KBM-7 (cell line): Measurements from ENCODE around the gene PDE4A.
A peak's percentile ranks its signal among the peaks of the same experiment; 100 is the strongest.

ENCODE experiments used
- DNase-seq: peaks from one replicate; pipeline ENCODE4 v3.0.0-alpha.2; 2015
- in situ Hi-C: fragments of 300-500 bp; cut with MboI; formaldehyde crosslinking; loops from 2 replicates; pipeline ENCODE4 v1.14.3; 2020; ENCODE audit warnings: low sequenced_read_pairs, low pct_unique_long_range_greater_than_20kb, mixed read lengths

PDE4A gene

DNA sequence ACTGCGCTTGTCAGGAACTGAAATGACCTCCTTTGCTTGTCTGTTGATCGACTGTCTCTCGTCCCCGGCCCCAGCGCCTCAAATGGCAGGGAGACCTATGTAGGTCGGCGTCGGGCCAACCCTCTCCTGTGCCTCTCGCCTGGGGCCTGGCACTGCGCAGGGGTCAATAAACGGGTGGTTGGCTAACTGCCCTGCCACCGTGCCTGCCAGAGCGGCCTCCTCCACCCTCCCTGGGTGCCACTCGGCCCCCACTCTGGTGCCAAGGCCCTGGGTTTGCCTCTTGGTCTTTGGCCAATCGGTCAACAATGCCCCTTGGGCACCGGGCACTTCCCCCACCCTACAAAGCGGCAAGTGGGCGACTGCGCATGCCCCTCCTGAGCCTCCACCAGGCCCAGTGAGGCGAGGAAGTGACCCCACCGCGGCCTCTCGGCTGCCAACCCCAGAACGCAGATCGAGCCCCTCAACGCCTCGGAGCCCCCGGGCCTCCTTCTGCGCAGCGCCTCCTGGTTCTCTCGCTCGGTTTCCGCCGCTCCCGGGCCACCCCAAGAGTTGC, 81.7 kb downstream of the PDE4A start:
- in situ Hi-C loops: no loop called here
- DNase-seq: peak; percentile 49

DNA sequence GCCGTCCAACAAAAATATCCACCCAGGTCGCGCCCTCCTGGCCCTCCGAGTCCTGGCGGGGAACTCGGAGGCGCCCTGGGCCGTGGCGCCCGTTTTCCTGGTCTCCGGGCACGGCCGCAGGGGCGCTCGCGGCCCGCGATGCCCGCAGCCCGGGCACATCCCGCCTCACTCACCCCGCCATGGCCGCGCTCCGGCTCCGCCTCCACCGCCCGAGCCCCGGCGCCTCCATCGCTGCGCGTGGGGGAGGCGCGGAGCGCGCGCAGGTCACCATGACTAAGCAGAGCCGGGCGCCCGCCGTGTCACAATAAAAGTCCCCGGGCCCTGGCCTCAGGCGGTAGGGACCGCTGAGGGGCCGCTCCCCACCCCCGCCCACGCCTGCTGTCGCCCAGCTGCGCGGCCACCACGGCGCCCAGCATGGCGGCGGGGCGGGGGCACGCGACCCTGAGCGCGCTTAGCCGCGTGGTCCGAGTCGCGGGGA, 82.2 kb downstream of the PDE4A start:
- peak; percentile 93 for DNase-seq
- in situ Hi-C loops: no loop called here

DNA sequence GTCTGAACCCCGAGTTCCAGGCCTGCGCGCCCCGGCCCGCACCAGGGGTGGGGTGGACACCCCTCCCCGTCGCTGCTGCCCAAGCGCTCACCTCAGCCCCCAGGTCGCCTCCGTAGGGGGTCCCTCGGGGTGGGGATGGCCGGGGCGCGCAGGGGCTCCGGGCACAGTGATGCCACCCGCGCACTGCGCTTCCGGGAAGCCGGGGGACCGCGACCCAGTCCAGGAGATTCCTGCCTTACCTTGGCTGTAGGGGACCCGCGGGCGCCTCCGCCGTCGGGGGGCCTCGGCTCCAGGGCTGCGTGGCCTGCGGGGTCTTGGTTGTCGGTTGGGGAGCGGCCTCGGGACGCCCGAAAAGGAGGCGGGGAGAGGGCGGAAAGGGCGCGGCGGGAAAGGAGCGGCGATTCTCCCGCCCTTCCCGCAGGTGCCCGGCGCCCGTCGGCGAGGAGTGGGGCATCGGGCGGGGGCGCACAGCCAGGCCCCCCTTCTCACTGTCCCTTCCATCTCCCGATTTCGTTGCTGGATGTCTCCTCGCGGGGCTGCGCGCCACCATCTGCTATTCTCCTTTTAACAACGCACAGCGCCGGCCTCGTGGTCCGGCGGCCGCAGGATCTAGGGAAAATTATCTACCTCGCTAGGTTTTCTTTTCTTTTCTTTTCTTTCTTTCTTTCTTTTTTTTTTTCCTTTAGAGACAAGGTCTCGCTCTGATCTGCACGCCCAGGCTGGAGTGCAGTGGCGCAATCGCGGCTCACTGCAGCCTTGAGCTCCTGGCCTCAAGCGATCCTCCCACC, 82.9 kb downstream of the PDE4A start, which contains the start of gene KEAP1:
KEAP1 (minus strand) TSS at position 355 of the 788 bp plus-strand sequence. CDS start 3,323 bp downstream, outside the sequence.
- DNase-seq: peak; percentile 69
- in situ Hi-C loops: no loop called here

DNA sequence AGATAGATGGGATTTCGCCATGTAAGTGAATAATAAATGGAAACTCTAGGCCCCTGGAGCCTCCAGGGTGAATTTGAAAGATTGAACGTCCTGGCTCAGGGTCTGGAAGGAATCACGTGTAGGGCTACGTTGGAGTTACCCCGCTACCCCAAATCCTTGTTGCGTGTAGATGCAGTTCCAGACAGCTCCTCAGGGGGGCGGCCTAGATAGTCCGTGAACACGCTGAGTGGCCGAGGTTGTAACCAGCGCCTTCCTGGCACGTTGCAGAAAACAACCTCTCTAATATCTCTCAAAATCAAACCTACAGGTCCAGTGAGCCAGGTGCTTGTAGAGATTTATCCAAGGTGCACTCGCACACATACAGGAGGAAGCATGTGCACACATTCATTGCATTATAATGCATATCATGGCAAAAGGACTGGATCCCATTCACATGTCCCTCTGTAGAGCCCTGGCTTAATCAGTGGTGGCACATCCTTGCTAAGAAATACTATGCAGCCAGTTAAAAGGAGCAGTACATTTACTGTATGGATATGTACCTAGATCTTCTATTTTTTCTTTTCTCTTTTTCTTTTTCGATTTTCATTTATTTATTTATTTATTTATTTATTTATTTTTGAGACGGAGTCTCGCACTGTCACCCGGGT, 85.4 kb downstream of the PDE4A start:
- DNase-seq: peak; percentile 84

DNA sequence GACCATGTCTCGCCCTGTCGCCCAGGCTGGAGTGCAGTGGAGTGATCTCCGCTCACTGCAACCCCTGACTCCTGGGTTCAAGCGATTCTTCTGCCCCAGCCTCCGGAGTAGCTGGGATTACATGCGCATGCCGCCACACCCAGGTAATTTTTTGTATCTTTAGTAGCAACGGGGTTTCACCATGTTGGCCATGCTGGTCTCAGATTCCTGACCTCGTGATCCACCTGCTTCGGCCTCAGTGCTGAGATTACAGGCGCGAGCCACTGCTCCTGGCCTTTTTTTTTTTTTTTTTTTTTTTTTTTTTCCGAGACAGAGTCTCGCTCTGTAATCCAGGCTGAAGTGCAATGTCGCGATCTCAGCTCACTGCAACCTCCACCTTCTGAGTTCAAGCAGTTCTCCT, 87.7 kb downstream of the PDE4A start:
- DNase-seq: no peak
- in situ Hi-C loops: no loop called here

More for the DNA sequence above, 85.4 kb downstream of the PDE4A start:
- in situ Hi-C loops: no loop called here

DNA sequence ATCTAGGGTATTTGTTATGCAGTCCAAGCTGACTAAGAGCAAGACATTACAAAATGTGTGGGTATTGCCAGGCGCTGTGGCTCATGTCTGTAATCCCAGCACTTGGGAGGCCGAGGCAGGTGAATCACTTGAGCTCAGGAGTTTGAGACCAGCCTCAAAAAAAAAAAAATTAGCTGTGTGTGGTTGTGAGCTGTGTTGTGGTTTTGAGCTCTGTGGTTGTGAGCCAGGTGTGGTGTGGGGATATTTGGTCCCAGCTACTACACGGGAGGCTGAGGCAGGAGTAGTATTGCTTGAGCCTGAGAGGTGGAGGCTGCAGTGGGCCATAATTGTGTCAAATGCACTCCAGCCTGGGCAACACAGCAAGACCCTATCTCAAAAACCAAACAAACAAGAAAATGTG, 88.4 kb downstream of the PDE4A start:
- in situ Hi-C loops: no loop called here

DNA sequence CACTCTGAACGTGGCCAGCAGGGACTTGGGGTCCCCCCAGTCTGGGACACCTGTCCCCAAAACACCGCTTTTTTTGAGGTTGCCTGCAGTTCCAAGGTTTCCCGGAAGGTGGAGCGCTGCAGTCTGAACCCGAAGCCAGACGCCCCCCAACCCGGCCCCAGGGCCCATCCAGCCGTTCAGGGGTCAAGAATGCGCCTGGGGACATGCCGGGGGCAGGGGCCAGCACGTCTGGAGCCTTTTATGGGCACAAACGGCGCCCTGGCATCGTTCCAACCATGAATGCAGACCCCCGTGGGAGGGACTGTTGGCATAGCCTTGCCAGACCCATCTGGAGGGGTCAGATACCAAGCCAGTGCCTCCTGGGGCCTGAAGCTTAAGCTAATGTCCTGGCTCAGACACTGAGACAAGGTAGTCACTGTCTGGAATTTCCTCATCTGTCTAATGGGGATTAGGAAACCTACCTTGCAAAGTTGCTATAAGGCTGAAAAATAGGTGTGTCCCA, 90.0 kb downstream of the PDE4A start:
- in situ Hi-C loops: no loop called here
- DNase-seq: peak; percentile 49

More for the DNA sequence above, 88.4 kb downstream of the PDE4A start:
- no peak for DNase-seq

DNA sequence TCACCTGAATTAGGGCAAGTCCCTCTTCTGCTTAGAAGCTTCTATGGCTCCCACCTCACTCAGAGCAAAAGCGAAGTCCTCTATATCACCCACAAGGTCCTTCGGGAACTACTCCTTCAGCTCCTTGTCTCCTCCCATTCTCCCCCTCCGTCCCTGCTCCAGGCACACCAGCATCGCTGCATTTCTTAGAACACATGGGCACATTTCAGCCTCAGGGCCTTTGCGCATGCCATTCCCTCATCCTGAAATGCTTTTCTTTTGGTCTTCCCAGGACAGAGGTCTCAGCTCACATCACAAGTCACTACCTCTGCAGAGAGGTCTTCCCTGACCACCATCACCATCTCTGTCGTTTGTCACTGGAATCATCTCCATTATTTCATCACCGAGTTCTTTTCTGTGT, 92.9 kb downstream of the PDE4A start:
- DNase-seq: no peak

DNA sequence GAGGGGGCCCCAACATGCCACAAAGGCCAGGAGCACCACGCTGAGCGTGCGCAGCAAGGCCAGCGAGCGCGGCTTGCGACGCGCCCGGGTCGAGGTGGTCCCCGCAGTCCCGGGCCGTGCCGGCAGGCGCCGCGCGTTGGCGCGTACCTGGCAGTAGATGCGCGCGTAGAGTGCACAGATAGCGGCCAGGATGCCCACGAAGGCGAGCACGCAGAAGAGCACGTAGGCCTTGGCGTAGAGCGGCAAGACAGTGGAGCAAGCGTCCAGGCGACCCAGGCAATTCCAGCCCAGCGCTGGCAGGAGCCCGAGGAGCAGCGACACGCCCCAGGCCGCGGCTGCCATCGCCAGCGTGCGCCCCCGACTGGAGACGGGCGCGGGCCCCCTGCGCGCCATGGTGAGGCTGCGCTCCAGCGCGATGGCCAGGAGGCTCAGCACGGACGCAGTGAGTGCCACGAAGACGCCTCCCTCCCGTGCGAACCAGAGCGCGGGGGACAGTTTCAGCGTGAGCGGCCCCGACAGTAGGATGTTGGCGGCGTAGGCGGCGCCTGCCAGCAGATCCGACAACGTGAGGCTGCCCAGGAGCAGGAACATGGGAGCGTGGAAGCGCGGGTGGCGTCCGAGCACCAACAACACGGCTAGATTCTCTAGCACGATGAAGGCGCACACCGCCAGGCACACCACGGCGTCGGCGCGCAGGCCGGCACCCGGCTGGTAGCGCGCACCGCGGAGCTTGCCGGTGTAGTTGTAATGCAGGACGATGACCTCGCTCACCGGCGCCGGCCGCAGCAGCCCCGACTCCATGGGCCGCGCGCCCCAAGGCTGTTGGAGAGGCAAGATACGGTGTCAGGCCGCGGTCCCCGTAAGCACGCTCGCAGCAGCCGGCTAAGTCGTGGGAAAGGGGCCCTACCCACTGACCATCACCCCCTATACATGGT, 94.1 kb downstream of the PDE4A start:
- in situ Hi-C loops: no loop called here

More for the DNA sequence above, 92.9 kb downstream of the PDE4A start:
- in situ Hi-C loops: no loop called here

DNA sequence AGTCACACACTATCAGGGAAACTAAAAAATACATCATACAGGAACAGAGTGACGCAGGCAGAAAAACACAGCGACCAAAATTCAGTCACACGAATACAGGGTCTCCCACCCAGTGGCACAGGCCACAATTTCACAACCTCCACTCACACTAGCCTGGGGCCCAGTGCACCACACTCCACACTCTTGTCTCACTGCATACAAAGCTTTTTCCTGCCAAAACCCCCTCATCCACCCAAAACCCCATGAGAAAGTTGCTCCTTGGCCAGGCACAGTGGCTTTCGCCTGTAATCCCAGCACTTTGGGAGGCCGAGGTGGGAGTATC, 95.7 kb downstream of the PDE4A start:
- DNase-seq: no peak
- in situ Hi-C loops: no loop called here

More for the DNA sequence above, 94.1 kb downstream of the PDE4A start:
- DNase-seq: no peak

DNA sequence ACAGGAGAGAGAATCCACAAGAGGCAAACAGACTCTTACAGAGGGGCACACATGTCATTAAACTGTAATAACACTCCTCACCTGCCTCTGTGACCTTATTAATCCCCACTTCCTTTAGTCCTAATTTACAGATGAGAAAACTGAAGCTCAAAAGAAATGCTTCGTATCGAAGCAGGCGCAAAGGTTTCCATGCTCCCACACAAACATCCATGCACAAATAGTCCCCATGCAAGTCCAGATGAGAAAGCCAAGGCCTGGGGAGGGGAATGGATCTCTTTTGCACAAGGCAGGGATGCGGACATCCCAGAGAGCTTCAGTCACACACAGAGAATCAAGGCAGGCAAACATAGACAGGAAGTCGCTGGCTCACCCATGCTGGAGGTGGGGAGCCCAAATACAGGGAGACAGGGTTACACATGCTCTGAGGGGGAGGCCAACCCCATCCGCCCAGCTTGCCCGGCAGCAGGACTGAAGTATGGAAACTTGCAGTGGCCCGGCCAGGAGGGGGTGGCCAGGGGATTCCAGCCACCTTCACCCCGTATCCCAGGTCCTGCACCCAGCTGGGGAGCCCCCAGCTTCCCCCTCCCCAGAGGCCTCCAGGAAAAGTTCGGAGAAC, 96.4 kb downstream of the PDE4A start:
- no peak for DNase-seq

DNA sequence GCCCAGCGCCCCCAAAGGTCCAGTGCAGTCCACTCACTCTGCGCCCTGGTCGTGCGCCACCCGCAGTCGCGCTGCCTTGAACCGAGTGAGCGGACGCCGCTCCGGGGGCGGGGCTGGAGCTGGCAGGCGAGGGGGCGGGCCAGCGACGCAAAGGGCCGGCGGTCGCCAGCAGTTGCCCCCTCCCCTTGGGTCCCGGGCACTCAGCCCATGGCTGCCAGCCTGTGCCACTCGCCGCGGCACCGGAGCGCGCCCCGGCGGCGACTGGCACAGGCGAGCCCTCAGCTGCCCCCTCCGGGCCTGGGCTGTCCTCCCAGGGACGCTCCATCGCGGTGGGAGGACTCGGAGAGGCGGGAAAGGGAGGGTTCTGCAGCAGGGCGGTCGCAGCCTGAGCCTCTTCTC, 97.0 kb downstream of the PDE4A start, which contains the start of gene S1PR5:
S1PR5 (minus strand) TSS at position 87 of the 399 bp plus-strand sequence. CDS start 2,436 bp downstream, outside the sequence.
- in situ Hi-C loops: no loop called here
- no peak for DNase-seq

More for the DNA sequence above, 96.4 kb downstream of the PDE4A start:
- in situ Hi-C loops: no loop called here

DNA sequence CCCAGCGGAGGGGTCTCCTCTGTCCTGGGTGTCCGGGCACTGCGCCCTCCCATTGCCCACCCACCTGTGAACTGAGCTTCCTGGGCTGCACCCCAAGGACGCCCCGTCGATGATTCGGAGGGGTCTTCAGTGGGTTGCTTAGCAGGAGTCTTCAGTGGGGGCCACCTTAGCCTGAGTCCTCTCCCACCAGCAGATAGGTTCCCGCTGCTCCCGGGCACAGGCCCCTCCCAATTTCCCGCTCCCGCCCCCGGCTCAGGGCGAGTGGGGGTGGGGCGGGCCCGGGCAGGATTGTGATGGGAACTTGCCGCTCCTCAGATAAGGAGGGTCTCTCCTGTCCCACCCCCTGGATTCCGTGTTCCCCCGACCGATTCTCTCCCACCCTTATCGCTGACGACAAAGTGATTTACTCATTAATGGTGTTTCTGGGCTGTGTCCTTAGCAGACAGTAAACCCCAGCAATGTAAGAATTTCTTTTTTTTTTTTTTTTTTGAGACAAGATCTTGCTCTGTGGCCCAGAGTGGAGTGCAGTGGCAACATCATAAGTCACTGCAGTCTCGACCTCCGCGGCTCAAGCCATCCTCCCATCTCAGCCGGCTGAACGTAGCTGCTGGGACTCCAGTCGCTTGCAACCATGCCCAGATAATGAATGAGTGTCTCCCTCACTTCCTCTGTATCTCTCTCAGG, 97.6 kb downstream of the PDE4A start:
- in situ Hi-C loops: no loop called here
- peak; percentile 45 for DNase-seq

DNA sequence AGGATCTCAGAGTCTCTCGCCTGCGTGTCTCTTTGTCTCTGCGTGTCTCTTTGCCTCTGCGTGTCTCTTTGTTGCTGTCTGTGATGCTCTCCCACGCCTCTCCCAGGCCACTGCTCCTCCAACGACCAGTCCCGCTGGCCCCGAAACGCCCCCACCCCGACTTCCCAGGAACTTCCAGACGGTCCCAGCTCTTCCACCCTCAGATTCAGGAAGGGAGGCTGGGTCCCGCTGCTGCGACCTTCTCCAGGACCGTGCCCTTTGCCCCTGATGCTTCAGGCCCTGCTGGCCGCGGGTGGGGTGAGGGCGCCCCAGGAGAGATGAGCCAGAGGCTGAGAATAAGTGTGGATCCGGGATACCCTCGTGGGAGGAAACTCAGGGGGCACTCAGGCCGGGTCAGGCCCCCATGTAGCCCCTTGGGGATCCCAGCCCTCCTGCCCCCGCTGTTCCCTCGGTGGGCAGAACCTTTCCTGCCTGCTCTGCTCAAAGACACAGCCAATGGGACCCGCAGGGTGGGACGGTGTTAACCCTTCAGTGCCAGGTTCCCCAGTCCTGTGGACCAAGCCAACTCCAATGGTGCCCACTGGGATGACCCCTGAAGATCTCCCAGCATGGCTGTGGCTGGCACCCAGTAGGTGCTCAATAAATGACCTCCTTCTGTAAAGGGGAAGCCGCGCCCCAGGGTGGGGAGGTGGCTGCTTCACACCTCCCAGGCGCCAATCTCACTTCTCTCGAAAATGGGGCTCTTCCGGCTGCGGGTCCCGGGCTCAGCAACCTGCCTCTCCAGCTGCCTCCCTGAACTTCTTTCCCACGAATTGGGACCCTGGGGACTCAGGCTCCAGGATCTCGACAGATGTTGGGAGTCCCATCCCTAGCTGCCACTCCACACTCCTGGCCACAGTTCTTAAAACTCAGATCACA, 98.4 kb downstream of the PDE4A start:
- in situ Hi-C loops: no loop called here
- no peak for DNase-seq
